Vagina (tissue), 2 donors: ENCODE data around the gene WFDC9.

Source experiments
- CTCF ChIP-seq, 3 experiments: fragments of 450-650 bp in 2 of 3; fragments of 200-600 bp in 1 of 3; sonication (generic) in 1 of 3; IDR thresholded peaks; one replicate each; pipeline ENCODE4 v1.5.1; 2017 to 2019; ENCODE audit warnings: antibody characterized with exemption in 3 of 3, mild to moderate bottlenecking in 2 of 3, moderate library complexity in 2 of 3
- POLR2A ChIP-seq, 2 donors: fragments of 450-650 bp; IDR thresholded peaks; one replicate each; pipeline ENCODE4 v1.6.1; 2017; ENCODE audit warnings: antibody characterized with exemption in 2 of 2, mild to moderate bottlenecking in 2 of 2, moderate library complexity in 2 of 2
- POLR2AphosphoS5 ChIP-seq, 2 donors: sonication (generic); formaldehyde crosslinking; IDR thresholded peaks; one replicate each; pipeline ENCODE4 v1.9.0; 2017; ENCODE audit warnings: antibody characterized with exemption in 2 of 2, mild to moderate bottlenecking in 2 of 2, low read depth in 1 of 2; ENCODE audit not compliant: insufficient read depth in 1 of 2

GRCh38 chr20:45646875-45647274 is 15.8 kb upstream of the WFDC9 start:
- TF ChIP-seq CTCF (IDR thresholded peaks at IDR 0.05) (no peak), POLR2A (IDR thresholded peaks at IDR 0.05) (no peak), POLR2AphosphoS5 (IDR thresholded peaks at IDR 0.05; ENCODE audit: insufficient read depth in 1 of 2, low read depth in 1 of 2) (no peak)
